Astrocyte (in vitro differentiated cells and primary cell): Measurements from ENCODE around the gene MTHFSD. TPM values are rescaled to one million over a fixed set of nuclear protein-coding genes. Genes with fewer than 3 reads are reported as not detected.

Source experiments
- DNase-seq: peaks from one replicate; pipeline ENCODE4 v3.0.0-alpha.2; 2010; ENCODE audit warnings: low read depth
- FAIRE-seq: peaks from 2 replicates; lab custom pipeline; 2011; peaks lifted over from hg19 to GRCh38; lab: Jason Lieb, UNC
- H2AFZ ChIP-seq: 2 replicates; pipeline ENCODE4 v1.6.0; 2012; ENCODE audit warnings: low read depth, low read length, inconsistent platforms
- H3K27ac ChIP-seq: 2 replicates; pipeline ENCODE4 v1.5.1; 2011; ENCODE audit warnings: low read depth, low read length, inconsistent platforms
- H3K27me3 ChIP-seq: 2 replicates; pipeline ENCODE4 v1.6.0; 2011; ENCODE audit warnings: low read length, inconsistent platforms; ENCODE audit not compliant: insufficient read depth
- H3K36me3 ChIP-seq: 2 replicates; pipeline ENCODE4 v1.5.1; 2011; ENCODE audit warnings: low read length, inconsistent platforms; ENCODE audit not compliant: insufficient read depth
- H3K4me1 ChIP-seq: 2 replicates; pipeline ENCODE4 v1.5.1; 2011; ENCODE audit warnings: low read length, inconsistent platforms; ENCODE audit not compliant: insufficient read depth
- H3K4me2 ChIP-seq: 2 replicates; pipeline ENCODE4 v1.6.0; 2012; ENCODE audit warnings: low read length, inconsistent platforms
- H3K4me3 ChIP-seq: 2 replicates; pipeline ENCODE4 v1.5.1; 2011; ENCODE audit warnings: low read depth, mild to moderate bottlenecking, low read length, inconsistent platforms; ENCODE audit not compliant: insufficient read depth
- H3K79me2 ChIP-seq: 2 replicates; pipeline ENCODE4 v1.6.0; 2012; ENCODE audit warnings: mild to moderate bottlenecking, low read length, inconsistent platforms; ENCODE audit not compliant: insufficient read depth
- H3K9ac ChIP-seq: 2 replicates; pipeline ENCODE4 v1.6.0; 2012; ENCODE audit warnings: mild to moderate bottlenecking, low read length, inconsistent platforms
- H3K9me3 ChIP-seq: 2 replicates; pipeline ENCODE4 v1.5.1; 2012; ENCODE audit warnings: low read depth, mild to moderate bottlenecking, low read length, inconsistent platforms; ENCODE audit not compliant: insufficient read depth
- H4K20me1 ChIP-seq: 2 replicates; pipeline ENCODE4 v1.6.0; 2012; ENCODE audit warnings: low read length, inconsistent platforms; ENCODE audit not compliant: insufficient read depth
- H3K27ac Mint-ChIP-seq: one replicate; pipeline ENCODE4 v1.8.0; 2021; ENCODE audit warnings: mild to moderate bottlenecking, mixed read lengths; ENCODE audit not compliant: unreplicated experiment
- H3K27me3 Mint-ChIP-seq: one replicate; pipeline ENCODE4 v1.8.0; 2021; ENCODE audit warnings: low read depth, mixed read lengths; ENCODE audit not compliant: unreplicated experiment
- H3K36me3 Mint-ChIP-seq: one replicate; pipeline ENCODE4 v1.8.0; 2021; ENCODE audit warnings: low read depth, mixed read lengths; ENCODE audit not compliant: unreplicated experiment
- H3K4me1 Mint-ChIP-seq: one replicate; pipeline ENCODE4 v1.8.0; 2021; ENCODE audit warnings: low read depth, mixed read lengths; ENCODE audit not compliant: unreplicated experiment
- H3K4me3 Mint-ChIP-seq: one replicate; pipeline ENCODE4 v1.8.0; 2021; ENCODE audit warnings: mild to moderate bottlenecking, moderate library complexity, mixed read lengths; ENCODE audit not compliant: unreplicated experiment
- H3K9me3 Mint-ChIP-seq: one replicate; pipeline ENCODE4 v1.8.0; 2021; ENCODE audit warnings: mild to moderate bottlenecking, mixed read lengths; ENCODE audit not compliant: unreplicated experiment
- CTCF ChIP-seq: IDR thresholded peaks from 2 replicates; pipeline ENCODE4 v1.5.1; 2011; ENCODE audit warnings: low read depth, mild to moderate bottlenecking, inconsistent platforms, low read length, moderate library complexity; ENCODE audit not compliant: insufficient read depth
- EZH2 ChIP-seq: IDR thresholded peaks from 2 replicates; pipeline ENCODE4 v1.6.1; 2012; ENCODE audit warnings: mild to moderate bottlenecking, low read length, inconsistent platforms; ENCODE audit not compliant: insufficient read depth
- total RNA-seq: library from RNA; stranded (reverse); gene quantifications from 2 replicates; pipeline ENCODE4 v1.2.1, GENCODE V29; 2021

MTHFSD gene
- total RNA-seq, 1 donor from 2014 or later, result 15.6 TPM

- H3K9me3 Mint-ChIP-seq, result peaks cover 33% of the 10 kb centered on the region
- no peak for FAIRE-seq
- peaks cover 3% of the 10 kb centered on the region for H3K4me1 Mint-ChIP-seq
- Histone ChIP-seq H3K27ac (peak within 1 kb of the TSS; percentile 65), H3K9me3 (peaks cover 12% of the 10 kb centered on the region), H3K4me2 (peak within 1 kb of the TSS; percentile 88), H3K4me1 (peaks cover 12% of the 10 kb centered on the region), H3K79me2 (peaks cover 43% of the 10 kb centered on the region), H3K9ac (peak within 1 kb of the TSS; percentile 77), H4K20me1 (peaks cover 40% of the 10 kb centered on the region), H3K36me3 (no peaks in the 10 kb centered on the region), H3K27me3 (peaks cover 65% of the 10 kb centered on the region), H2AFZ (peak within 1 kb of the TSS; percentile 69), H3K4me3 (peak within 1 kb of the TSS; percentile 71)
- TF ChIP-seq EZH2 (peak; percentile 50), CTCF (no peak)
- H3K4me3 Mint-ChIP-seq, result no peak within 1 kb of the TSS
- peaks cover 60% of the 10 kb centered on the region for H3K27me3 Mint-ChIP-seq
- no peak within 1 kb of the TSS for H3K27ac Mint-ChIP-seq
- DNase-seq, result peak; percentile 75
- H3K36me3 Mint-ChIP-seq, result peaks cover 2% of the 10 kb centered on the region
Measured at GRCh38 chr16:86510465-86511261, 44.4 kb downstream of the MTHFSD start, which contains the start of gene FOXF1. TSS of gene FOXF1 (plus strand) at chr16:86510527. CDS start at chr16:86510570, 43 bp downstream.

- Histone ChIP-seq H3K79me2 (peaks cover 38% of the 10 kb centered on the region), H3K4me1 (peaks cover 12% of the 10 kb centered on the region), H3K27ac (peak overlapping the region; percentile 56), H3K4me2 (peak overlapping the region; percentile 88), H3K36me3 (no peaks in the 10 kb centered on the region), H2AFZ (peak overlapping the region; percentile 69), H4K20me1 (peaks cover 37% of the 10 kb centered on the region), H3K27me3 (peaks cover 63% of the 10 kb centered on the region), H3K9ac (peak overlapping the region; percentile 67), H3K4me3 (peak overlapping the region; percentile 61), H3K9me3 (peaks cover 12% of the 10 kb centered on the region)
- no peak overlapping the region for H3K27ac Mint-ChIP-seq
- DNase-seq (peak; percentile 85), FAIRE-seq (no peak)
- H3K4me1 Mint-ChIP-seq, result peaks cover 6% of the 10 kb centered on the region
- H3K9me3 Mint-ChIP-seq, result peaks cover 34% of the 10 kb centered on the region
- TF ChIP-seq CTCF (no peak), EZH2 (no peak)
- peaks cover 2% of the 10 kb centered on the region for H3K36me3 Mint-ChIP-seq
- peaks cover 60% of the 10 kb centered on the region for H3K27me3 Mint-ChIP-seq
- no peak overlapping the region for H3K4me3 Mint-ChIP-seq
Measured at GRCh38 chr16:86509759-86510464, 45.1 kb downstream of the MTHFSD start.
